Measurements from ENCODE around the gene RARS1. TPM values are rescaled to one million over a fixed set of nuclear protein-coding genes. Genes with fewer than 3 reads are reported as not detected.

RARS1 gene
- total RNA-seq, 2 donors from 2014 or later, result 43.2 to 47.2 TPM

DNA sequence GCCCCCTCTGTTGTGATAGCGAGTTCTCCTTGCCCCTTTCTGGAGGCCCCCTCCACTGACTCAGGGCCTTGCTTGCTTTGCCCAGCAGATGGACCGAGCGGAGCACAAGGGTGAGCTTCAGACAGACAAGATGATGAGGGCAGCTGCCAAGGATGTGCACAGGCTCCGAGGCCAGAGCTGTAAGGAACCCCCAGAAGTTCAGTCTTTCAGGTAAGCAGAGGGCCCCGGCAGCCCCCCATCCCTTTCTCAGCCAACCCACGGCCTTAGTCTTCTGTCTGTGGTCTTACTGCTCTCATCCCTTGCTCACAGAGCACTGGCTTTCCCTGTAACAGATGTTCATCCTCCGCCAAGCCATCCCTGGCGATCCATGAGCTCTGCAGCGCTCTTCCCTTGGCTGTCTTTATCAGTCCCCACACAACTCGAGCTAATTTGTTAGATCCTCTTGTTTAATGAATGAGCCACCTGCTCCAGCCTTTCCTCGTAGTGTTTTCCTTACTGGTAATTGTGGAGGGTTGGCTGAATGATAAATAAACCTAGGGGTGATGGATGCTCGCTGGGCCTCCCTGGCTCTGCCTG is 18.4 kb upstream of the RARS1 start:
- whole genome bisulfite sequencing, 2 donors, result 85 to 89% methylated on average over 12 of the region's 12 CpGs
- no peaks in the 10 kb centered on the region for H3K9me3 ChIP-seq
- H3K4me3 ChIP-seq, result no peak overlapping the region
- no peak for ATAC-seq
- TF ChIP-seq POLR2A (IDR thresholded peaks at IDR 0.05), result no peak
- TF ChIP-seq CTCF (IDR thresholded peaks at IDR 0.05), result no peak
- DNase-seq, result no peak
- intact Hi-C loops (cut with DNase I), result no loop called here
- no peak overlapping the region for H3K27ac ChIP-seq
- no peaks in the 10 kb centered on the region for H3K27me3 ChIP-seq
- H3K4me1 ChIP-seq, result no peaks in the 10 kb centered on the region
- H3K36me3 ChIP-seq (replicated peaks in 1 of 2; ENCODE audit: insufficient read depth in 1 of 2, low read depth in 2 of 2), result peaks cover 13 to 23% of the 10 kb centered on the region in 2 donors

- H3K27ac ChIP-seq, result no peak overlapping the region
- H3K27me3 ChIP-seq, result no peaks in the 10 kb centered on the region
- no peak for TF ChIP-seq CTCF (IDR thresholded peaks at IDR 0.05)
- TF ChIP-seq POLR2A (IDR thresholded peaks at IDR 0.05), result no peak
- intact Hi-C loops (cut with DNase I), result no loop called here
- WGBS, 2 donors, result 79 to 91% methylated on average over 8 of the region's 8 CpGs
- H3K4me1 ChIP-seq, result no peaks in the 10 kb centered on the region
- no peak for DNase-seq
- H3K4me3 ChIP-seq, result no peak overlapping the region
- ATAC-seq, result no peak
- peaks cover 13 to 23% of the 10 kb centered on the region in 2 donors for H3K36me3 ChIP-seq (replicated peaks in 1 of 2; ENCODE audit: insufficient read depth in 1 of 2, low read depth in 2 of 2)
- no peaks in the 10 kb centered on the region for H3K9me3 ChIP-seq
Measured at GRCh38 chr5:168468836-168469235, 17.4 kb upstream of the RARS1 start.

- TF ChIP-seq CTCF (IDR thresholded peaks at IDR 0.05) (no peak), POLR2A (IDR thresholded peaks at IDR 0.05) (no peak)
- H3K4me1 ChIP-seq, result no peaks in the 10 kb centered on the region
- no peak overlapping the region for H3K4me3 ChIP-seq
- DNase-seq, result no peak
- WGBS, 2 donors, result 83 to 84% methylated on average over 3 of the region's 3 CpGs
- H3K36me3 ChIP-seq (replicated peaks in 1 of 2; ENCODE audit: insufficient read depth in 1 of 2, low read depth in 2 of 2), result peaks cover 13 to 23% of the 10 kb centered on the region in 2 donors
- H3K9me3 ChIP-seq, result no peaks in the 10 kb centered on the region
- intact Hi-C loops (cut with DNase I), result loop anchor here (10.0 kb wide), 1 partner anchor 195 kb away; no protein-coding TSS in a partner anchor
- H3K27me3 ChIP-seq, result no peaks in the 10 kb centered on the region
- no peak for ATAC-seq
- H3K27ac ChIP-seq, result no peak overlapping the region
Measured at GRCh38 chr5:168469816-168470215, 16.5 kb upstream of the RARS1 start.

GRCh38 chr5:168471785-168472184 is 14.5 kb upstream of the RARS1 start:
- 86 to 89% methylated on average over 4 of the region's 4 CpGs for WGBS, 2 donors
- TF ChIP-seq POLR2A (IDR thresholded peaks at IDR 0.05), result no peak
- no peak for TF ChIP-seq CTCF (IDR thresholded peaks at IDR 0.05)
- no peak for ATAC-seq
- peaks cover 5 to 16% of the 10 kb centered on the region in 2 donors for H3K36me3 ChIP-seq (replicated peaks in 1 of 2; ENCODE audit: insufficient read depth in 1 of 2, low read depth in 2 of 2)
- no peaks in the 10 kb centered on the region for H3K27me3 ChIP-seq
- H3K4me1 ChIP-seq, result no peaks in the 10 kb centered on the region
- intact Hi-C loops (cut with DNase I), result loop anchor here (10.0 kb wide), 1 partner anchor 197 kb away; no protein-coding TSS in a partner anchor
- no peaks in the 10 kb centered on the region for H3K9me3 ChIP-seq
- no peak overlapping the region for H3K4me3 ChIP-seq
- H3K27ac ChIP-seq, result no peak overlapping the region
- DNase-seq, result no peak

DNA sequence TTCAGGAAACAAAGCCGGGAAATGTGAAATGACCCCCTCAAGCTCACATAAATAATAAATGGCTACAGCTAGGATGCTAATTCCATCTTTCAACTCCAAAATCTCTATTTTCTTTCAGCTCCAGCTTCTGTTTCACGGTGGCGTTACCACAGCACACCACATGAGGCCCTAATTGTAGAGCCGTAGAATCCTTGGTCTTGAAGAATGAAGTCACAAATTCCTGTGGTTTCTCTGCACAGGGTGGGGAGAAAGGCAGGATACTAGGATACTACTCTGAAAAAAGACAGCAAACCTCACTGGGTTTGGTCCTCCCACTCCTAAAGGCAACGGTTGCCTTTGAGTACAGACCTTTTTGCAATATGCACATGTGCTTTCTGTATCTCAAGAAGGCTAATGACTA is 13.9 kb upstream of the RARS1 start:
- Histone ChIP-seq H3K4me3 (no peak overlapping the region), H3K27me3 (no peaks in the 10 kb centered on the region), H3K9me3 (no peaks in the 10 kb centered on the region), H3K4me1 (no peaks in the 10 kb centered on the region), H3K27ac (no peak overlapping the region), H3K36me3 (replicated peaks in 1 of 2; ENCODE audit: insufficient read depth in 1 of 2, low read depth in 2 of 2) (peaks cover 5 to 15% of the 10 kb centered on the region in 2 donors)
- ATAC-seq (peak; percentile 30), DNase-seq (peak in 1 of 4 donors; percentile 18)
- no peak for TF ChIP-seq POLR2A (IDR thresholded peaks at IDR 0.05)
- no peak for TF ChIP-seq CTCF (IDR thresholded peaks at IDR 0.05)
- intact Hi-C loops (cut with DNase I), result loop anchor here (10.0 kb wide), 1 partner anchor 198 kb away; no protein-coding TSS in a partner anchor
- WGBS, 2 donors, result 77 to 79% methylated on average over 5 of the region's 5 CpGs
